NCI-H748 treated with DMSO at 0.1 percent for 48 hours (cell line): ENCODE results near the gene GLO1.
A peak's percentile ranks its signal among the peaks of the same experiment; 100 is the strongest.

Source experiments
- DNase-seq: peaks from one replicate; lab custom pipeline; 2025; lab: John Stamatoyannopoulos, UW

Gene GLO1

DNA sequence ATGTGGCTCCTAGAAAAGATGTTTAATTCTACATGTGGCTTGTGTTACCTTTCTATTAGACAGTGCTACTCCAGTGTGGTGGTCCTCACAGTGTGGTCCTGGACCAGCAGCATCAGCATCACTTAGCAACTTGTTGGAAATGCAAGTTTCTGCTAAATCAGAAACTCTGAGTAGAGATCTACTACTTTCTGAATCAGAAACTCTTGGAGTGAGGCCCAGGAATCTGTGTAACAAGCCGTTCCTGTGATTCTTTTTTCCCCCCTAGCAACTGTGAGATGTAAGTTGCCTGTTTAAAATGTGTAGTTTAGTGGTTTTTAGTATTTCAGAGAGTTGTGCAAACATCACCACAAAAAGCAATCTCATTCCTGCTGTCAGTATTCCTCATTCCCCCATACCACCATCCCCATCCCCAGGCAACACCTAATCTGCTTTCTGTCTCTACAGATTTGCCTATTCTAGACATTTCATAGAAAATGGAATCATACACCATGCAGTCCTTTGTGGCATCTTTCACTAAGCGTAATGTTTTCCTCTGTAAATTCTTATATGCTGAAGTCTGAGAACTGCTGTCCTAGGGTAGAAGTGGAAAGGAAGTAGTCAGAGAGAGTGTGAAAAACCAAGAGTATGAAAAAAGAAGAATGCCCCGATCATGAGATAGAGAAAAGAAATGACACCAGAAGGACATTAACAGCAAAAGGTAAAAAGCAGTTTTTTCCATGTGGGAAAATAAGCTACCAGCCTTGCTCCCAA lies 44.4 kb downstream of the GLO1 start:
- no peak for DNase-seq

DNA sequence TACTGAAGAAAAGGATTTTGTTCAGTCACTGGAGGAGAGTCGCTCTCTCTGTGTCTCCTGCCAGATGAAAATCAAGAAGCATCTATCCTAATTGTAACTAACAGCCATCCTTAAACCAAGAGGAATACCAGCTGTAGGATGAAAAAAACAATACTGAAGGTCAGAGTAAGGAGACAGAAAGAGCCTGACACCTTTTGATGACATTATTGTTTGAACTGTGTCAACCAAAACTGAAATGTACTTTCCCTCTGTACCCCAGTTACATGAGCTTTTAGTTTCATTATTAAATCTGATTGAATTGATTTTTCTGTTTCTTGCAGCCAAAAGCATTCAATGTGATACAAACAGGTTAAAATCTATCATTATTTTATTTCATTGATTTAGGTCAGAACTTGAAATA lies 46.0 kb downstream of the GLO1 start:
- DNase-seq, result no peak

DNA sequence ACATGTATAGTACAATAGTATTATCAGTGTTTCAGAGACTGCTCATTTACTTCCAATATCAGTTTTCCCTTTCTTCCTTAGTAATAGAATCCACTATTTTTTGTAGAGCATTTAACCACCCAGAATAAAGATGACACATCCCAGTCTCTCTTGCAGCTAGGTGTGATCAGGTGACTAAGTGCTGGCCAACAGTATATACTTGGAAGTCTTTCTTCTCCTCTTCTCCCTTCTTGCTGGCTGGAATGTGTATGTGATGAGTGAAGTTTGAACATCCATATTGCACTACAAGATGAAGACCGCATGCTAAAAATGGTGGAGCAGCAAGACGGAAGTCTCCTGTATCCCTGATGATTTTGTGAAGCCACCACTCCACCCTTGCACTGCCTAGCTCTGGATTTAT lies 48.7 kb downstream of the GLO1 start:
- no peak for DNase-seq

DNA sequence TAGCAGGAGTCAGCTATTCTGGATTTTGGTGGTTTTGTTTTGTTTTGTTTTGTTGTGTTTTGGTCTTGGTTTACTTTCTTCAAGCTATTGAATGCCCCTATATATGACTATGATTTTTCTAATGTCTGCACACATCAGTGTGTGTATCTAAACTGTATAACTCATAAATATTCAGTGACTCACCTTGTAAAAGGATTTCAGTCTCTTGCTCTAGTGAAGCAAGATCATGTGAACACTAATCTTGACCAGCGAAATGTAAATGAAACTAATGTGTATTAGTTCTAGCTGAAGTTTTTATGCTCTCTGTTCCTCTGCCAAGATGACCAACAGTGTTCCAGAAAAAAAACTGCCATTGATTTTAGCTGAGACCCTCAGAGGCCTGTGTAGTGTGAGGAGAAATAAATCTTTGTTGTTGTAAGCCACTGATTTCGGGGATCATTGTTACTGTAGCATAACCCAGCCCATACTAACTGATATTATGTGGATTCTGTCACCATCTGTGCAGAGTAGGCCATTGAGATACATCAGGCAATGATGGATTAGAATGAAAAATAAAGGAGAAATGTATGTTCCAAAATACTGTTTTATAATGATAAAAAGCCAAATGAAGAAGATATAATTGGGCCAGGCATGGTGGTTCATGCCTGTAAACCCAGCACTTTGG lies 51.7 kb downstream of the GLO1 start:
- DNase-seq, result no peak

DNA sequence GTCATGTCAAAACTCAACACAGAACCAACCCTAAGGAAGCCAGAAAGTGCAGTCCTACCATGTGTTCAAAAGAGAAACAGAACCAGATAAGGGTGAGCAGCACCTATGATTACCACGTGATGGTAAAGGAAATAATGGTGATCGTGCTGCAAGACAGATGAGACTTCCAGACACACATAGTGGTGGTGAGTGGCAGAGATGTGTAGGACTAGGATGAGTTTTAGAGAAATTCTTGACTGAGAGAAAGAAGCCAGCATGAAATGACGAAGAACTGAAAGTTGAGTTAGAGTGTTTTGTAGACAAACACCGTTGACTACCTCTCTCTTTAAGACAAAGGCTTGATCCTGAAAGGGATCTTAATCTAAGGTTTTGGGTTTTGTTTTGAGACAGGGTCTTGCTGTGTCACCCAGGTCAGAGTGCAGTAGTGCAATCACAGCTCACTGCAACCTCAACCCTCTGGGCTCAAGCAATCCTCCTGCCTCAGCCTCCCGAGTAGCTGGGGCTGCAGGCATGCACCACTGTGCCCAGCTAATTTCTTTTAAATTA lies 52.7 kb downstream of the GLO1 start:
- DNase-seq, result no peak

DNA sequence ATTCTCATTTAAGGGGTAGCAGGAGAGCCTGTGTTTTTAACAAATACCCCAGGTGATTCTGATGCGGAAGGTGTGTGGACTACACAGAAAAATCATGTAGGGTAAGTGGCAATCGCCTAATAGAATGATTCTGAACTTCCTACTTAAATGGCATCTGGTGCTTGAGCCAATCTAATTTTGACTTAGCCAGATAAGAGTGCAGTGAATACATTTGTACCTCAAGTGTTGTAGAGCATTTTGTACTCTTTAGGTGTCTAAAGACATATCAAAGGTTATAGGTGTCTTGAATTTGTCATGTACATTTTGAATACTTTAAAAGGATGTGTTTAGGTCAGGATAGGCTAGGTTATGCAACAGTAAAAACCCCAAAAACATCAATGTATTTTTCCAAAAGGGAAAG lies 53.2 kb downstream of the GLO1 start:
- DNase-seq, result no peak

DNA sequence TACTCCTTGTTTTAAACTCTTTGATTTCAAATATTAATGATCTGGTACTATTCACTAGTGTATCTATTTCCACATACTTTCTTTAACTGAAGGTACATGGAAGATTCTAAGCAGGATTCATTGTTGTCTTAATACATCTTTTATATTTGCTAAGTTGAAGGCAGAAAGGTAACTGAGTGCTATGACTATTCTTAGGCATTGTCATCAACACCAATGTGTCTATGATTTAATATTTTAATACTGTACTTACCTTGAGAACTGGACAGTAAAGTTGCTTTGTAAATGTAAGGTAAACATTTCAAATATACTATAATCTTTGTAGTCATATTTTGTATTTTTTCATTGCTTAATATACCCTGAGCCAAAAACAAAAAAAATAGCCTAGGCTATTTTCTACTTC lies 54.3 kb downstream of the GLO1 start:
- no peak for DNase-seq

DNA sequence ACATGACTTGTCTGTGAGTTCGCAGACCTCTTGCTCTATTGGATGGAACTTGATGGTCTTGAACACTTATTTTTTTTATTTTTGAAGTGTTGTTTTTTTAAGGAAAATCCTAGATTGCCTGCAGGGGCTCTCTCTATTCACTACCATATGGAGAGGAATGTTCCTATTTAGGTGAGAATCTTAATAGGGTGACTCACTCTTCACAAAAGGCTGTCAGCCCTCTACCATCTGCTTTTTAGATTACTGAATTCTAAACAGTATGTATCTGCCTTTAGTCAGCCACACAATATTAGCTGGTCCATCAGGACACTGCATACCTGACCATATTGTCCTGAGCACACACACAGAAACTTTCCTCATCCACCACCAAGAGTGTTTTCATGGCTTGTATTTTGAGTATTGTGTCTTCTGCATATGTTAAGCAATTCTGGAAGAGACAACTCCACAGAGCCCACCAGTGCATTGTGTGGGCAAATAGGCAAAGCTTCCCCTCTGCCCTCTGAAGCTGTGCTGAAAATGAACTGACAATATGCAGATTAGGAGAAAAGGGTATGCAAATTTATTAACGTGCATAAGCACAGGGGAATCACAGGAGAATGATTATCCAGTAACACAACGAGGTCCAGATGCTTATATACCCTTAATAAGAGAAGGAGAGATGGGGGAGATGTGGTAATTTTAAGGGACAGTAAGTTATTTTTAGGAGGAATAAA lies 56.6 kb downstream of the GLO1 start:
- DNase-seq, result no peak

DNA sequence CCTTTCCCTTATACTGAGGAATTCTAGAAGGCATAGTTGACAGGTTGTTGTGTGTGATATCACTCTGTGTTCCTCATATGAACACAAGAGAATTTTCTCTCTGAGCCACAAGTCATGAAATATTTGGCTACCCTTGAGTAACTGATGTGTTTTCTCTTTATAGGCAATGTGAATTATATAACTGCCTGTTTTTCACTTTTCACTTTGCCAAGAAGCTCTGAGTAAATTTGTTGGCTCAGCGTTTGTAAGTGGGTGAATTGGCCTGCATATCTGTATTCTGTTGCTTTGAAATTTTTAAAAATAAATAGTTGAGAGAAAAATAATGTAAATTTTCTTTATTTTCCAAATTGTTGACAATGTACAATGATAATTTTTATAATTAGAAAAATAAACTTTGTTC lies 58.0 kb downstream of the GLO1 start:
- DNase-seq, result no peak

DNA sequence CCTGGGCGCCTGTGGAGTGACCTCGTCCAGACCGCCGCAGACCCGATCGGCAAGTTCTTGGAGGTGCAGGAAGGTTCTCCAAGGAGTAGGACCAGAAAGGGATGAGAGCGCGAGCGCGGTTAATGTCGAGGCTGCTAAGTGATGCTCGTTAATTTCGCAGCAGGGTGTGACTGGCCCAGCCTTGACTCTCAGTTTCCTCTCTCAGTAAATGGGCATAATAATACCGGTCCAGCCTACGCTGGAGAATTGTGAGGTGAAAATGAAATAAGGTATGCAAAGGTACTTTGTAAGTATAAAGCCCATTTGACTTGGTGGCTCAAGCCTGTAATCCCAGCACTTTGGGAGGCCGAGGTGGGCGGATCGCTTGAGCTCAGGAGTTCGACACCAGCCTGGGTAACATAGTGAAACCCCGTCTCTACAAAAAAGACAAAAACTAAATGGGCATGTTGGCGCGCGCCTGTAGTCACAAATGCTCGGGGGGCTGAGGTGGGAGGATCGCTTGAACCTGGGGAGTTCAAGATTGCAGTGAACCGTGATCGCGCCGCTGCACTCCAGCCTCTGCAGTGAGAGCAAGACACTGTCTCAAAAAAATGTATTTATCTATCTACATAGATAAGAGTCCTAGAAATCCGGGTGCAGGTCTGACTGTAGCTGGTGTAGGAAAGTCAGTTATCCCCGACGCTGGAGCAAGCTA lies 62.6 kb downstream of the GLO1 start:
- DNase-seq, result peak; percentile 68

DNA sequence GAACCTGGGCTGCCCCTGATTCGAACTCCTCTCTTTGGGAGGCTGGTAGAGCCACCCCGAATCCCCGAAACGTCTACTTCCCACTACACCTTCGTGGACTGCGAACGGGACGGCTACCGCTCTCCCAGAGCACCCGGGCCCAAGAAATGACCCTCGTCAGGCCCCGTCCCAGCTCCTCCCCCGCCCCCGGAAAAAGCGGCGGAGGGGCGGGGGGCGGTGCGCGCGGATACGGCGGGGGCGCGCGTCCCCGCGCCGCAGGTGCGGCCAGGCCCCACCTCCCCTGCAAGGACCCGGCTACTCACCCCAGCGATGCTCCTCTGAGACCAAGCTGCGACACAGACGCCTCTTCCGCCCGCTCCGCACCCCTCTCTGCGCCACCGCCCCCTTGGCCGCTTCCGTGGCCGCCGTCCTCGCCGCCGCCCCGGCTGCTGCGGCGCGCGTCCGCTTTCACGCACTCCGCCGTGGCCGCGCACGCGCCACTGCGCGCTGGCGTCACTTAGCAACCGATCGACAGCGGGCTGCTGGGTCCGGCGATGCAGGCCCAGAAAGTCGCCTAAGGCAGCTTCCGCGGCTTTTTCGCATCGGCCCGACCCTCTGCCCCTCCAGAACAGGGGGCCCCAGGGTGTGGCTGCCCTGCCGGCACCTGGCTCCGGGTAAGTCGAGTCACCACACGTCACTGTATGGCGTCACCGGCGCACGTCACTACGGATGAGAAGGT lies 63.3 kb downstream of the GLO1 start, which contains the start of gene BTBD9:
Gene BTBD9 (minus strand): TSS at position 432 of the 718 bp plus-strand sequence.
- peak; percentile 68 for DNase-seq

DNA sequence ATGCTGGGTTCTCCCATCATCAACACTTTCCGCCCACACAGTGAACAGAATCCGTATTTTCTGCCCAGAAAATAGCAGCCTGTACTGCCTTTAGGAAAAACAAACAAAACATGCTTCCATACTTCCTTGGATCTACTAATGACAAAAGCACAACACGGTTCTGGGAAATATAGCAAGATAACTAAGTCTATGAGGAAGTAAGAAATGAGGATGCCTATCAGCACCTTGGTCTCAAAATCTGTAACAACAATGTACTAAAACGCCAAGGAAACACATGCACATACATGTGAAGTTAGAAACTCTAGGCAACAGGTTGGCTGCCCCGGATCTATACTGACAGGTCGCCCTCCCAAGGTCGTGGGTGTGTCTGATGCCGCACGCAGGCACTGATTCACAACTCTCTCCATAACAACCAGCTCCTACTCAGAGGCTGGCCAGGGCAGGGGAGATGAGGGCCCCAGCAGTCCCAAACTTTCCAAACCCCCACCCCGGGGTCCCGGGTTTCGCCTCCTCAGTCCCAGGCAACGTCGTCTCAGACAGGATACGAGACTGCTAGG lies 63.9 kb downstream of the GLO1 start:
- peak; percentile 44 for DNase-seq

DNA sequence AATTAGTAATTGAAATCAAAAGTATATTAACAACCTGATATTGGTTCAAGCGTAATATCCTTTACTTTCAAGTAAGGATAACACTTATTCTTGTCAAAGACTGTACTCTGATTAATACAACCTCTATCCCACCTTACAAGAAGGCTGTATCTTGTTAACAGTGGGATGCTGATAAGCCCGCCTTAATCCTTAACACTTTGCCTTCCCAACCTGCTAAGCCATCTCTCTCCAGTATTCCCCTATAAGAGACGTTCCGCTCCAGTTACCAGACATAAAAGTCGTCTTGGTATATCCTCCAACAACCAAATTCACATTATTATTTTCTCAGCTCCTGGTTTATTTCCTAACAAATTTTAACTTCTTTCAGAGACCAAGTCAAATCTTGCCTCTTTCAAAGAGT lies 65.2 kb downstream of the GLO1 start:
- no peak for DNase-seq

DNA sequence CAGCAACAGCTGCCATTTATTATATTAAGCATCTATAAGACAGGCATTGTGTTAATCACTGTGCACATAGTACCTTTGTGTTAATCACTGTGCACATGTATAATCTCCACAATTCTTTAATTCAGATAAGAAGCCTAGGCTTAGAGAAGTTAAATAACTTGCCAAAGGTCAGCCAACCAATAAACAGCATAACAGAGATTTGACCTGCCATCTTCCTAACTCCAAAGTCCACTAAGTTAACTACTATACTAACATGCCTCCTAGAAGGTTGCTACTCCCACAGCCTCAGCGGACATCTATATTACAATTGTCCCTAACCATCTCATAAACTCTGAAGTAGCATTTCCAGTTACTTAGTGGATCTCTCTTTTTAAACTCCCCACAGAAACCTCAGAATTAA lies 66.9 kb downstream of the GLO1 start:
- DNase-seq, result no peak

DNA sequence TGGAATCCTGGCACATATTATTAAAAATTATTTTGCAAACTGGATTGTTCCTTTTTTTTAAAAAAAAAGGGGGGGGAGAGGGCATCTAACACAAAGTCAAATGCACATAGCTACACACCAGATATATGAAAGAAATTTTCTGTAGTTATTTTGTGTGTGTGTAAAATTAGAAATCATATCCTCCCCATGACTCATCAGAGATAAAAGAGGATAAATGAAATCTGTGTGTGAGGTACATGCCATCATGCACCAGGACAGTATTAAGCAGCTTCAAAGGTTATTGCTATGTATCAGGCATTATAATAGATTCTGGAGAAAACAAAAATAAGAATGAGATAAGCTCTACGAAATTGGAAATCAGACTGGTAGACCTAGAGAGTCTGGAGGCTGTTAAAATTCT lies 68.4 kb downstream of the GLO1 start:
- DNase-seq, result no peak

DNA sequence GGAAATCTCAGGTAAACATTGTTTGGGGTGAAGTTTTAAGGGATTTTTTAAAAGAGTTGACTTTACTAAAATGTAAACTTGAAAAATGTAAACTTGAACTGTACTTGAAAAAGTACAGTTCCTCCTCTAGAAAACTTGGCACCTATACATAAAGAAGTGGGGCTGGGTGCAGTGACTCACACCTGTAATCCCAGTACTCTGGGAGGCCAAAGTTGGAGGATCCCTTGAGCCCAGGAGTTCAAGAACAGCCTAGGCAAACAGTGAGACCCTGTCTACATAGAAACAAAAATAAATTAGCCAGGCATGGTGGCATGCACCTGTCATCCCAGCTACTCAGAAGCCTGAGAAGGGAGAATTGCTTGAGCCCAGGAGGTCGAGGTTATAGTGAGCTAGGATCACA lies 70.5 kb downstream of the GLO1 start:
- DNase-seq, result no peak

DNA sequence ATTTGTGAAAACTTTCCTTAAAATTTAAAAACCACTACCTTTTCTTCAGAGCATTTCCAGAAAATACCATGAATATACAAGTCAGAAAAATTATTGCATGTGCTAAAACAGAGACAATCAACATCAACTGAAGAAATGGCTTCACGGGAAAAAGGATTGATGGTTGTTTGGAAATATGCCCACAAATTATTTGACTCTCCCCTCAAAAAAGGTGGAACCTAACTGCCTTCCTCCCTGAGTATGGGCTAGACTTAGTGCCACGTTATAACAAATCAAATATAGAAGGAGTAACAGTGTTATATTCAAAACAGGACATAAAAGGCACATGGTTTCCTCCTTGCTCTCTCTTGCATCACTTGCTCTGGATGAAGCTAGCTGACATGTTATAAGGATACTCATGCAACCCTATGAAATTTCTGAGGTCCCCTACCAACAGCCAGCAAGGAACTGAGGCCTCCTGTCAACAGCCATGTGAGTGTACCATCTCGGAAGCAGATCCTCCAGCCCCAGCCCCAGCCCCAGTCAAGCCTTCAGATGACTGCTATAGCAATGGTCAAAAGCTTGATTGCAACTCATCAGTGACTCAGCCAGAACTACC lies 71.7 kb downstream of the GLO1 start:
- no peak for DNase-seq
